ENCODE data around the gene TRPM6. TPM values are rescaled to one million over a fixed set of nuclear protein-coding genes. Genes with fewer than 3 reads are reported as not detected.

TRPM6 gene
- polyA plus RNA-seq, 1 donor from 2014 or later, result not detected

Other genes with a start within 250 kb of the TRPM6 start
- gene C9orf40, start 65.0 kb upstream of the TRPM6 start, polyA plus RNA-seq, result 7.8 TPM
- gene CARNMT1, start 140.4 kb upstream of the TRPM6 start, polyA plus RNA-seq, result 8.3 TPM
- gene NMRK1, start 200.2 kb upstream of the TRPM6 start, polyA plus RNA-seq, result 26.0 TPM
- 173 TPM for gene OSTF1, start 200.6 kb upstream of the TRPM6 start, polyA plus RNA-seq